NCI-H510A (cell line): ENCODE data around the gene ZBTB44.

Experiments
- DNase-seq: peaks from one replicate; lab custom pipeline; 2025; lab: John Stamatoyannopoulos, UW

Gene ZBTB44

DNA sequence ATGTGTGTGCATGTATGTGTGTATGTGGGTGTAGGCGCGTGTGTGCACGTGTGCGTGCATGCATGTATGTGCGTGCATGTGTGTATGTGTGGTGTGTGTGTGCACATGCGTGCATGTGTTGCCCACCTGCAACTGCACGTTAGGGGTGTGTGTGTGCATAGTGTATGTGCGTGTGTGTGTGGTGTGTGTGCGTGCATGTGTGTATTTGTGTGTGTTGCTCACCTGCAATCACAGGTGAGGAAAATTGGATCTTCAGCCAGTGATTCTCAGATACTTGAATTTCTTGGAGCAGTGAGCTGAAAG lies 100.8 kb downstream of the ZBTB44 start:
- DNase-seq, result no peak

DNA sequence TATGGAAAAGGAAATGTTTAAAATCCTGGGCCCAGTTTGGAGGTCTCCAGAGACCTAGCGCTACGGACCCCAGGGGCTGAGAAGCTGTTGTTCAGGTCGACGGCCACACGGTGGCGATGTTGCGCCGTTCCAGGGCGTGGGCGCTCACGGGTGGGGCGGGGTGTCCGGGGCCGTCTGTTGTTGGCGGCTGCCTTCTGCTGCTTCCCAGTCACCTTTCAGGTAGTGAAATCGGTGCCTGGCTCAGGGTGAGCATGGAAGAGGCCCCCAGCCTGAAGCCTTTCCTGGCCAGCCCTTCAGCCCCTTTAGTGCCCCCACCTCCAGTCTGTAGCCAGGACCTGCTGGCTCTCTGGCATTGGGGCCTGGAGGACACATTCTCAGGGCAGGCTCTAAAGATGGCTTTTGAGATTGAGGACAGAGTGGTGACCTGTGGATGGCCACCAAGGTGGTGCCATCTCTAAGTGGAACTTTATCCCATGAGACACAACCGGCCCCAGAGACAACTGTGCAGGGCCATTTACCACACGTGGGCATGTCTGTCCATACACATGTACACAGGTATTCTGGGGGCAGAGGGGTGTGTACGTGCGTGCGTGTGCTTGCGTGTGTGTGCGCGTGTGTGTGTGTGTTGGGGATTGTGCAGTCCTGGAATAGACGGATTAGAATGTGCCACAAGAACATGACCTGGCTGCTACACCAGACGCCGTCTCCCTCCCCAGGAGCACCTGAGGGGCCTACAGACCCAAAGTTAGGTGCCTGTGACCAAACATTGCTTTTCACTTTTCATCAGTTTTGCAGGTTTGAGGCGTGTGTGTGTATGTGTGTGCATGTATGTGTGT lies 101.4 kb downstream of the ZBTB44 start:
- no peak for DNase-seq

- no peak for DNase-seq
Measured at GRCh38 chr11:130212431-130212961, 102.2 kb downstream of the ZBTB44 start.

DNA sequence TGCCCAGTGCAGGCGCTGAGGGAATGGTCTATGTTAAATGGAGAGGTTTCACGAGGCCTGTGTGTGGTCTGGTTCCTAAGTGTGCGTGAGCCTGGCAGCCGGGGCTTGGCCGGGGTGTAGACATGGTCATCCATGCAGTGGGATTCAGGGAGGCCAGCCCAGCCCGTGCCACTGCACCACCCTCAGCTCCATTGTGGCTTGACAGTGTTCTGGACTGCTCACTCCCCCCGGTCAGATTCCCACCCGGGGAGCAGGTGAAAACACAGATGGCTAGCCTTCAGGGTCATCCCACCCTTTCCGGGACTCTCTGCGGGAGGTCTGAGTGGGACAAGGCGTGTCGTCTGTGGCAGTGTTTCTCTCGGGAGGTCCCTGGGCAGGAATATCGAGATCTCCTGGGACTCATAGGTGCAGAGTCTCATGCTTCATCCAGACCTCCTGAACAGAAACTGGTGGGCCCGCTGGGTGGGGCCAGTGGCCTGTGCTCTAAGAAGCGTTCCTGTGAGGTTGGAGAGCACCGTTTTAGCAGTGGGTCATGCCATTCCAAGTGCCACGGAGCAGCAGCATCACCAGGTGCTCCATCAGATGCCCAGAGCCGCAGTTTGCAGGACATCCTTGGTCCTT lies 102.8 kb downstream of the ZBTB44 start:
- no peak for DNase-seq

- DNase-seq, result no peak
Measured at GRCh38 chr11:130211144-130211543, 103.6 kb downstream of the ZBTB44 start.

DNA sequence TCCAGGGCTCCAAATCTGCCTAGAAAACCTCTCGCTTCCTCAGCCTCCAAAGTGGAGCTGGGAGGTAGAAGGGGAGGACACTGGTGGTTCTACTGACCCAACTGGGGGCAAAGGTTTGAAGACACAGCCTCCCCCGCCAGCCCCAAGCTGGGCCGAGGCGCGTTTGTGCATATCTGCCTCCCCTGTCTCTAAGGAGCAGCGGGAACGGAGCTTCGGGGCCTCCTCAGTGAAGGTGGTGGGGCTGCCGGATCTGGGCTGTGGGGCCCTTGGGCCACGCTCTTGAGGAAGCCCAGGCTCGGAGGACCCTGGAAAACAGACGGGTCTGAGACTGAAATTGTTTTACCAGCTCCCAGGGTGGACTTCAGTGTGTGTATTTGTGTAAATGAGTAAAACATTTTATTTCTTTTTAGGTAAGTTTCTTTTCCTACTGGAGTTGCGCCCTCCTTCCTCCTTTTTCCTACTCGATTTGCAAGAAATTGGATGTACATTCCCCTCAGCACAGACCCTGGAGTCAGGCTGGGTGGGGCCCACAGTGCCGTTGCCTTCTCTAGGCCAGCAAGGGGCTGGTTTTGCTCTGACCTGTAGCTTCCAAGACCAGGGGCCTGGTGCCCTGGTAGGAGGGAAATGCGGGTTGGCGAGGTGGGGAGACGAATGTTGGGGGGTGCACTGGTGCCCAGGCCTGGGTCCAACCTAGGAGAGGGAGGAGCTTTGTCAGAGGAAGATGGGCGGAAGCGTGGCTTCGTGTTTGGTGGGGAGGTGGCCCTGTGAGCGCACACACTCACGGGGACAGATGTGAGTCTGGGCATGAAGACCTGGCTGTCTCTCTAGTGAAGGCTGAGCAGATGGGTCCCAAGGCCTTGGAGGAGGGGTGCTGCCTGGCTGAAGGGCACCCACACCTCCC lies 104.5 kb downstream of the ZBTB44 start:
- no peak for DNase-seq

DNA sequence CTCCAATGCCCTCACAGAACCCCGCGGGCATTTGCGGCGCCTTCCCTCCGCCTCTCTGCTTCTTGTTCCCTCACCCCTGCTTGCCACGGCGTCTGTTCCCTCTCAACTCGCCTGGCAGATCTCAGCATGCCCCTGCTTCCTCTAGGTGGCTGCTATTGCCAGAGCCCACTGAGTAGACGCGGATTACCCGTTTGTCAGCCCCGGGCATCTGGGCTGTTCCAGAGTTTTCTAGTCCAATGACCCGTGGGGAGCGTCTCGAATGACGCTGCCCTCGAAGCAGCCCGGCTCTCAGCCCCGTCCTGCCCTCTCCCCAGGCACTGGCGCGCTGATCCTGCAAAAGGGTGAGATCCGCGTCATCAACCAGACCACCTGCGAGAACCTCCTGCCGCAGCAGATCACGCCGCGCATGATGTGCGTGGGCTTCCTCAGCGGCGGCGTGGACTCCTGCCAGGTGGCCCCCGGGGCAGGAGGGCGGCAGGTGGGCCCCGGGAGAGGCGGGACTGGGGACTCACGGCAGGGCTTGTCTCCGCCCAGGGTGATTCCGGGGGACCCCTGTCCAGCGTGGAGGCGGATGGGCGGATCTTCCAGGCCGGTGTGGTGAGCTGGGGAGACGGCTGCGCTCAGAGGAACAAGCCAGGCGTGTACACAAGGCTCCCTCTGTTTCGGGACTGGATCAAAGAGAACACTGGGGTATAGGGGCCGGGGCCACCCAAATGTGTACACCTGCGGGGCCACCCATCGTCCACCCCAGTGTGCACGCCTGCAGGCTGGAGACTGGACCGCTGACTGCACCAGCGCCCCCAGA lies 105.4 kb downstream of the ZBTB44 start:
- DNase-seq, result no peak

DNA sequence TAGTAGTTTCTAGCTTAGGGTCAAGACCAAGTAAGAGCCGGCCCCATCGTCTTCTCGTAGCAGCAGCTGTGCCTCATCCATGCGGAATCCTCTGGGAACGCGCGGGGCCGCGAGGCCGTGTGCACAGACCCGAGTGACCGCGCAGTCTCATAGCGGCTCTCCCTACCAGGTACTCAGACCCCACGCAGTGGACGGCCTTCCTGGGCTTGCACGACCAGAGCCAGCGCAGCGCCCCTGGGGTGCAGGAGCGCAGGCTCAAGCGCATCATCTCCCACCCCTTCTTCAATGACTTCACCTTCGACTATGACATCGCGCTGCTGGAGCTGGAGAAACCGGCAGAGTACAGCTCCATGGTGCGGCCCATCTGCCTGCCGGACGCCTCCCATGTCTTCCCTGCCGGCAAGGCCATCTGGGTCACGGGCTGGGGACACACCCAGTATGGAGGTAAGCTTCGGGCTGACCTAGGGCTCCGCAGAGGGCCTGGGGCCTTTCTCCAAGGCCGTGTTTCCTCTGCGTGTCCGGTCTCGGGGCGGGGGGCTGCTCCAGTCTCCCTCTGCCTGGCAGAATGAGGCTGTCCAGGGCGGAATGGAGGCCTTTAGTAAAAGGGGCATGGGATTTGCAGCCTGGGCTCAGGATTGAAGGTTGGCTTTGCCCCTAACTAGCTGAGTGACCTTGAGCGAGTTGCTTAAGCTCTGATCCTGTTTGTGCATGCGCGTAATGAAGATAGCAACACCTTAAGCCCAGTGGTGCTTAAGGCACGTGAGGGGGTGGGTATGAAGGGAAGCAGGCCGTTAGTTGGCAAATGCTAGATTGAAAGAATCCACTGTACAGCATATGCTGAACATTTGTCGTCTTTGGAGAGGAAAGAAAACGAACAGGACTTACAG lies 106.2 kb downstream of the ZBTB44 start:
- no peak for DNase-seq

- no peak for DNase-seq
Measured at GRCh38 chr11:130206141-130206540, 108.6 kb downstream of the ZBTB44 start.

GRCh38 chr11:130204703-130205095 lies 110.0 kb downstream of the ZBTB44 start:
- DNase-seq, result no peak

DNA sequence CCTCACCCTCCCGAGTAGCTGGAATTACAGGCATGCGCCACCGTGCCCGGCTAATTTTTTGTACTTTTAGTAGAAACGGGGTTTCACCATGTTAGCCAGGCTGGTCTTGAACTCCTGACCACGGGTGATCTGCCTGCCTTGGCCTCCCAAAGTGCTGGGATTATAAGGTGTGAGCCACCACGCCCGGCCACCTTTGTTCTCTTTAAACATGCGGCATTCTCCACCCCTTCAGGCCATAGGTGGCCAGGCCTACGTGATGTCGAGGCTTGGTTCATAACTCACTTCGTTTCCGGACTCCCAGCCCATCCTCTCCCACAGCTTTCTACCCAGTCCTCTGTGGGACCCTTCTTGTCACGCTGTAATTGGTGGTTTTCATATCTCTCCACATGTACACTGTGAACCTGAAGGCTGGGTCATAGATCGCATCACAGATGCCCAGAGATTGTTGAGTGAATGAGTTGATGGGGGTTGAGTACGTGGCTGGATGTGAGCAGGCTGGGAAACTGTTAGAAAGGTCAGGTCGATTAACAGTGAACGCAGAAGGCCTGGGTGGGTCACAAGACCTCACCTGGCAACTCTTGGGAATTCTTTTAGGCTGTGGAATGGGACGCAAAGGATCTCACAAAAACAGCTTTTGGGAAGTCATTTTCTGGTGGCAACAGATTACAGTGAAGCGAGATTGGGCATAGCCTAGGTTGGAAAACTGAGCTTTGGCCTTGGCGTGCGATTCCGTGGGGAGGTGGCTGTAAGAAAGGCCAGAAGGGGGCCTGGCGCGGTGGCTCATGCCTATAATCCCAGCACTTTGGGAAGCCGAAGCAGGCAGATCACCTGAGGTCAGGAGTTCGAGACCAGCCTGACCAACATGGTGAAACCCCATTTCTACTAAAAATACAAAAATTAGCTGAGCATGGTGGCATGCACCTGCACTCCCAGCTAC lies 110.7 kb downstream of the ZBTB44 start:
- DNase-seq, result no peak

DNA sequence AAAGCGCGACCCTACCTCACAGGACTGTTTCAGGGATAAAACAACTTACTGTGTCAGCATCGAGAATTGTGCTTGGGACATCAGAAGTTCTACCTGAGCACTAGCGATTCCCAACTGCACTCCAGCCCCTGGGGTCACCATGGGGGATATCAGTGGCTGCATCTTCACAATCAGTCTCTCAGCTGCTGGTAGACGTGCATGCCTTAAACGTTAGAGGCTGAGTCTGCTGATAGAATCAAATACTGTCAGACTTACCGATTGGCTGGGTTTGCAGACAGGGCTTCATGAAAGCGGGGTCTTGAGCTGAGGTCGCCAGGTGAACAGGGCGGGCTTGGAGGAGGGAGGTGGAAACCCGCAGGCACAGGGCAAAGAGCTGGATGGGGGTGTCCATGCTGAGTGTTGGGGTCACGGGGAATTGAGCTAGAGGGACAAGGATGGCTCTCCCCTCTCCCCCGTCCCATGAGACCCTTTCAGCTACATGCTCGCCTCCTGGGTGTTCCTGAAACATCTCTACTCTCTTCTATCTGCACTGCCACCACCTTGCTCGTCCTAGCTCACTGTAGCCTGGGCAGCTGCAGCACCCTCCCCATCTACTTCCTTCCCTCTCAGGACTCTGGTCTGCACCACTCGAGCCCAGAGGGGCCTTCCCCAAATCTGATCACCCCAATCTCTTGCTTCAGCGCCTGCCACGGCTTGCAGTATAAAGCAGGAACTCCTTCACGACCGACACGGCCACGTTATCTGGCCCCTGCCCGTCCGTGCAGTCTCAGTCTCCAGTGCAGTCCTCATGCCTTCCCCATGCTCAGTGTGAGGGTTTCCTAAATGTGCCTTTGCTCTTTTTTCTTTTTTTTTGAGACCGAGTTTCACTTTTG lies 111.7 kb downstream of the ZBTB44 start:
- no peak for DNase-seq

DNA sequence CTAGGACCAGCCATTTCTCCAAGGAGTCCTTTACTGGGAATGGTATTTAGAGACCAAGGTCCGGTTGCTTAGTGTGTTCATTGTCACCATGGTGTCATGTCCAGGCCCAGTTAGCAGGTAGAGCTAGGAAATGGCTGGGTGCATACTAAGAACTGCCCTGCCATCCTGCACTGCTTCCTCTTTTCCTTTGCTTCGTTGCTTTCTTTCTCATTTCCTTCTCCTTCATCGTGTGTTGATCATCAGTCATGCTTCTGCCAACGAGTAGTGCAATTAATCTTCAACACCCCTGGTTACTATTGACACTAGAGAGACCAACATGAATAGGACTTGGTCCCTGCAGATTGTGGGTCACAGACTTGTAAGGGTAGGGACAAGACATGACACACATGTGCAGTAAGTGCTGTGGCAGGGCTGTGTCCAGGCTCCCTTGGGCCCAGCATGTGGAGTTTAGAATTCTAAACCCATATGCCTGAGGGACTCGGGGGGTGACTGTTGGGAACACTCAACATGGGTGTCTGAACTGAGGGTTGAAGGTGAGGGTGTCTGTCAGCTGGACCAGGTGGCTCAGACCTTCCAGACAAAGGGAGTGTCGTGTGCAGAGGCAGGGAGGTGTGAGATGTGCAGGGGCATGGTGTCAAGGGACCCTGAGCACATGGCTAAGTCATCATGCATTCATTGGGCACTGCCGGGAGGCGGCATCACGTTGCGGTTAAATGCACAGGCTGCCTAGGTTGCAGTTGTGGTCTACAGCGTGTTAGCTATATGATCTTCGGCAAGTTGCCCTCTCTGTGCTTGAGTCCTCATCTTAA lies 112.5 kb downstream of the ZBTB44 start:
- DNase-seq, result no peak

GRCh38 chr11:130201026-130201425 lies 113.7 kb downstream of the ZBTB44 start:
- DNase-seq, result no peak

DNA sequence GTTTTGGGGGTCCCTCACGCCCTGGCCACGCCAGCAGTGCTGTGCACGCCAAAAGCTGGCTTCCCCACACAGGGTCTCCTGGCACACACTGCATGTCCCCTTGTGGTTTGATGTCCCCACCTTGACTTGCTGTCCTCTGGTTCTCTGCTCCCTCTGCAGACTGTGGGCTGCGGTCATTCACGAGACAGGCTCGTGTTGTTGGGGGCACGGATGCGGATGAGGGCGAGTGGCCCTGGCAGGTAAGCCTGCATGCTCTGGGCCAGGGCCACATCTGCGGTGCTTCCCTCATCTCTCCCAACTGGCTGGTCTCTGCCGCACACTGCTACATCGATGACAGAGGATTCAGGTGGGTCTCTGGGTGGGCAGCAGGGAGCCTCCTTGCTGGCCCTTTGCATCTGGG lies 114.9 kb downstream of the ZBTB44 start:
- DNase-seq, result no peak

DNA sequence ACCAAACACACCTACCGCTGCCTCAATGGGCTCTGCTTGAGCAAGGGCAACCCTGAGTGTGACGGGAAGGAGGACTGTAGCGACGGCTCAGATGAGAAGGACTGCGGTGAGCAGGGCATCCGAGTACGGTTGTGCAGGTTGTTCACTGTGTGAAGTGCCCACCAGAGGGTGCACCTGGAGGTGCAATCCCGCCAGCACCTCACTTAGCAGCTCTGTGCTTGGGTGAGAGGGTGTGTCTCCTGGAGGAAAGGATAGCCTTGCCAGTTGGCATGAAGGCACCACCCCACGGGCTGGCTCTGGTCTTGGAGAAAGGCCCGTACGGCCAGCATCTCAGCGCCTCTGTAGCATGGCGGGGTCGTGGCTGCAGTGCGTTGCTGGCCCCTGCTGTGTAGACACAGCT lies 115.8 kb downstream of the ZBTB44 start:
- no peak for DNase-seq

DNA sequence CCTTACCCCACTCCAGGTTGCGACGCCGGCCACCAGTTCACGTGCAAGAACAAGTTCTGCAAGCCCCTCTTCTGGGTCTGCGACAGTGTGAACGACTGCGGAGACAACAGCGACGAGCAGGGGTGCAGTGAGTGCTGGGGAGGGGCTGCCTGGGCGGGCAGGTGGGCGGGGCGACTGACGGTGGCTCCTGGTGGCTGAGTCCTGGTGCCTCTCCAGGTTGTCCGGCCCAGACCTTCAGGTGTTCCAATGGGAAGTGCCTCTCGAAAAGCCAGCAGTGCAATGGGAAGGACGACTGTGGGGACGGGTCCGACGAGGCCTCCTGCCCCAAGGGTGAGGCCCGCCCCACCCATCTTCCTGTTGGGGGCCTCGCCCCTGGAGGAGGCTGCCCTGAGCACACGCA lies 116.4 kb downstream of the ZBTB44 start:
- no peak for DNase-seq
